GM19025 (cell line): ENCODE results near the gene RBMXL3.
"Not testable (repeated sequence)": the region's sequence is repeated elsewhere in the genome, so short reads cannot be mapped to it uniquely, and the experiment has no call there.

Experiments used
- ATAC-seq: cut with Tn5 transposase; IDR thresholded peaks from one replicate; pipeline ENCODE4 v1.9.1; 2021; ENCODE audit warnings: mild to moderate bottlenecking, low read depth, moderate library complexity; ENCODE audit not compliant: unreplicated experiment

RBMXL3 gene

DNA sequence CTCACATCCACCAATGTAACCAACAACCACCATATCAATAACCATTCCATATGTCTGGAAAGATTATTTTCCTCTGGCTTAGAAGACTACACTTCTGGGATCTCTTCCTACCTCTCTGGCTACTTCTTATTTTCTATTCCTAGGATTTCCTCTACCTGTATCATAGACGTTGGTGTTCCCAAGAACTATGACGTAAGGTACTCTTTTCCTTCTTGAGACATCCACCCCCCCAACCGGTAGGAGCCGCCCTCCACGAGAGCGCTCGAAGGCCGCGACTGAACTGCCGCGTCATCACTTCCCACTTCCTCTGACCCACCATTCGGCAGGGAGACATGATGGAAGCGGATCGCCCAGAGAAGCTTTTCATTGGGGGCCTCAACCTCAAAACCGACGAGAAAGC, at the start of gene RBMXL3:
Gene RBMXL3, plus strand, starts transcription at position 301 of the 400 bp plus-strand sequence. Its CDS starts 32 bp downstream, at position 333.
- ATAC-seq: no peak

GRCh38 chrX:115142057-115142456, 47.2 kb upstream of the RBMXL3 start:
- no peak for ATAC-seq

GRCh38 chrX:115147220-115147619, 42.0 kb upstream of the RBMXL3 start:
- no peak for ATAC-seq

DNA sequence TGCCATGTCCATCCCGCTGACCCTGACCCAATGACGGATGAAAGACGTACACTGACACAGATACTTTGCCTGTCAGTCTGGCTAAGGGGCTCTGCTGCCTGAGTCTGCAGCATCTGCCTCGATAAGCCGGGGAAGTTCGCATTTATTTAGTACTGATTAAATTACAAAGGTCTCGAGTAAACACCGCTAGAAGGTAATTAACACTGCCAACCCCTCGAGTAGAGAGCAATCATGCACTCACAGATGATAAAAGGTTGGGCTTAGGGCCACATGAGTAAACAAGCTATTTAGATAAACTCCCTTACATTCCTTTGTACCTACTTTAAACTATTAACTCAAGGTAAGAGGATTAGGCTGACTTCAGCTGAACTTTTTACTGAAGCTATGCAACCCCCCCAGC, 16.0 kb upstream of the RBMXL3 start:
- ATAC-seq: no peak

DNA sequence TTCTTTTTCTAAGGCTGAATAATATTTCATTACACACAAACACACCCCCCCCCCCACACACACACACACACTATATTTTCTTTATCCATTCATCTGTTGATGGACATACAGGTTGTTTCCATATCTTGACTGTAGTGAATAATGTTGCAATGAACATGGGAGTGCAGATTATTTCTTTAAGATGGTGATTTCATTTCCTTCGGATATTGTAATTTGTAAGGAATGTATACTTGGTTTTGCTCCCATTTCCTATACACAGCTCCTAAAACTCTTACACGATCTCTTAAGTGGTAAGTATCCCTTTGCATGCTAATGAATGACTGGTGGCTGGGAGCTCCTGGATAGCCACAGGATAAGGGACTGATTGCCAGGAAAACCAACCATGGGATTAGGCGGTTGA, 14.7 kb upstream of the RBMXL3 start:
- no peak for ATAC-seq

- no peak for ATAC-seq
These were observed 11.3 kb upstream of the RBMXL3 start for GRCh38 chrX:115177932-115178331.

GRCh38 chrX:115178473-115178872, 10.7 kb upstream of the RBMXL3 start:
- ATAC-seq: no peak

GRCh38 chrX:115183980-115184379, 5.2 kb upstream of the RBMXL3 start:
- ATAC-seq: no peak

DNA sequence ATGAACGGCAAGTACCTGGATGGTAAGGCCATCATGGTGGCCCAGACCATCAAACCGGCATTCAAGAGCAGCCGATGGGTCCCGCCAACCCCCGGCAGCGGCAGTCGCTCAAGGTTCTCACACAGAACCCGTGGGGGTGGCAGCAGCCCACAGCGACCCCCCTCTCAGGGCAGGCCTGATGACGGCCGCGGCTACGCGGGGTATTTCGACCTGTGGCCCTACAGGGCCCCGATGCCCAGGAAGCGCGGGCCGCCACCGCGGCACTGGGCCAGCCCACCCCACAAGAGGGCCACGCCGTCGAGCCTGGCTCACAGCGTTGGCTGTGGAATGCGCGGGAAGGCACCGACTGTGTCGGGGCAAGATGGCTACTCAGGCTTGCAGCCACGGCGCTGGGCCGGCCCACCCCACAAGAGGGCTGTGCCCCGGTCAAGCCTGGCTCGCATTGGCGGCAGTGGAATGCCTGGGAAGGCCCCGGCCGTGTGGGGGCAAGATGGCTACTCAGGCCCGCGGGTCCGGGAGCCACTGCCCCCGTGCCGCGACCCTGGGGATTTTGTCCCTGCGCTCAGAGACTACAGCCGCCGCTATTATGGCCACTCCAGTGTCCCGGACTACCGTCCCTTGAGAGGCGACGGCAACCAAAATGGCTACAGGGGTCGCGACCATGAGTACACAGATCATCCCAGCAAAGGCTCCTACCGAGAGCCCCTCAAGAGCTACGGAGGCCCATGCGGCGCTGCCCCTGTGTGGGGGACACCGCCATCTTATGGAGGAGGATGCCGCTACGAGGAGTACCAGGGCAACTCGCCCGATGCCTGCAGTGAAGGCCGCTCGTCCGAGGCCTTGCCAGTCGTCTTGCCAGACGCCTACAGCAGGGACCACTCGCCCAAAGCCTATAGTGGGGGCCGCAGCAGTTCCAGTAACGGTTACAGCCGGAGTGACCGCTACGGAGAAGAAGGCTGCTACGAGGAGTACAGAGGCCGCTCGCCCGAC, 731 bp downstream of the RBMXL3 start:
- no peak for ATAC-seq

DNA sequence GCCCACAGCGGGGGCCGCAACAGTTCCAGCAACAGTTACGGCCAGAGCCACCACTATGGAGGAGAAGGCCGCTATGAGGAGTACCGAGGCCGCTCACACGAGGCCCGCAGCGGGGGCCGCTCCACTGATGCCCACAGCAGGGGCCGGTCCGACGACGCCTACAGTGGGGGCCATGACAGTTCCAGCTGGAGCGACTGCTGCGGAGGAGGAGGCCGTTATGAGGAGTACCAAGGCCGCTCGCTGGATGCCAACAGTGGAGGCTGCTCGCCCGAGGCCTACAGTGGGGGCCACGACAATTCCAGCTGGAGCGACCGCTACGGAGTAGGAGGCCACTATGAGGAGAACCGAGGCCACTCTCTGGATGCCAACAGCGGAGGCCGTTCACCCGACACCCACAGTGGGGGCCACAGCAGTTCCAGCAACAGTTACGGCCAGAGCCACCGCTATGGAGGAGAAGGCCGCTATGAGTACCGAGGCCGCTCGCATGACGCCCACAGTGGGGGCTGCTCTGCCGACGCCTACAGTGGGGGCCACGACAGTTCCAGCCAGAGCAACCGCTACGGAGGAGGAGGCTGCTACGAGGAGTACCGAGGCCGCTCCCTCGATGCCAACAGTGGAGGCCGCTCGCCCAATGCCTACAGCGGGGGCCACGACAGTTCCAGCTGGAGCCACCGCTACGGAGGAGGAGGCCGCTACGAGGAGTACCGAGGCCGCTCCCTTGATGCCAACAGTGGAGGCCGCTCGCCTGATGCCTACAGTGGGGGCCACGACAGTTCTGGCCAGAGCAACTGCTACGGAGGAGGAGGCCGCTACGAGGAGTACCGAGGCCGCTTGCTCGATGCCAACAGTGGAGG, 1.7 kb downstream of the RBMXL3 start:
- no peak for ATAC-seq

- ATAC-seq: no peak
These were observed 2.5 kb downstream of the RBMXL3 start for GRCh38 chrX:115191490-115192243.

GRCh38 chrX:115192244-115192700, 3.1 kb downstream of the RBMXL3 start:
- ATAC-seq: no peak

DNA sequence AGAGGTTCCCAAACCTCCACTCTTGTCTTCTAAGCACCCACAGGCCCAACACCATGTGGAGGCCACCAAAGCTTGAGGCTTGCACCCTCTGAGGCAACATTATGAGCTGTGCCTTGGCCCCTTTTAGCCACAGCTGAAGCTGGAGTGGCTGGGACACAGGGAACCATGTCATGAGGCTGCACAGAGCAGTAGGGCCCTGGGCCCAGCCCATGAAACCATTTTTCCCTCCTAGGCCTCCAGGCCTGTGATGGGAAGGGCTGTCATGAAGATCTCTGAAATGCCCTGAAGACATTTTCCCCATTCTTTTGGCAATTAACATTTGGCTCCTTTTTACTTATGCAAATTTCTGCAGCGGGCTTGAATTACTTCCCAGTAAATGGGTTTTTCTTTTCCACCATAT, 14.8 kb downstream of the RBMXL3 start:
- no peak for ATAC-seq

GRCh38 chrX:115209547-115209946, 20.3 kb downstream of the RBMXL3 start:
- ATAC-seq: not testable (repeated sequence)

DNA sequence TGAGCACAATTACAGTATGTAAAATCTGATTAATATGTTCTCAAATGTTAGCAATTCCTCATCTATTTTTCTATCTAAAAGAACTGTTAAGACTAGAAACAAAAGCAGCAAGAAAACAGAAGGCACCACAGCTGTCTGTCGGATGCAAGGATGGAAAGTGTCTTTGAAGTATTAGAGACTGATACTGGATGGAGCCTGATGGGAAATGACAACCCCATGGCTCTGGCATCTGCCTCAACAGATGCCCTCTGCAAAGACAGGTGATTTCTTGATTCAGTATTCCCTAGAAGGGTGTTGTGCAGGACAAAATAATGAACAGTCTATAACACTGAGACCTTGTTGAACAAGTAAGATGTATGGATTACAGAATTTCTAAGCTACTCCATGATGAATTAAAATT, 24.9 kb downstream of the RBMXL3 start:
- no peak for ATAC-seq

GRCh38 chrX:115214605-115215004, 25.4 kb downstream of the RBMXL3 start:
- no peak for ATAC-seq

- ATAC-seq: not testable (repeated sequence)
These were observed 28.1 kb downstream of the RBMXL3 start for GRCh38 chrX:115217346-115217745.

DNA sequence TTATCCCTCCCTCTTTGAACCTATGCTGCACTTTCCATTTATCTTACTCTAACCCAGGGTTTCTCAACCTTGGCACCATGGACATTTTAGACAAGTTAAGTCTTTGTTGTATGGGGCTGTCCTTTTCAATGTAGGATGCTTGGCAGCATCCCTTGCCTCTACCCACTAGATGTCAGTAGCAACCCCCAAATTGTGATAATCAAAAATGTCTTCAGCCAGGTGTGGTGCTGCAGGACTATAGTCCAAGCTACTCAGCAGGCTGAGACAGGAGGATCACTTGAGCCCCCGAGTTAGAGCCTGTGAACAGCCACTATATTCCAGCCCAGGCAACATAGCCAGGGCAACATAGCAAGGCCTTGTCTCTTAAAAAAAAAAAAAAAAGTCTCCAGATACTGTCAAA, 37.7 kb downstream of the RBMXL3 start:
- no peak for ATAC-seq

DNA sequence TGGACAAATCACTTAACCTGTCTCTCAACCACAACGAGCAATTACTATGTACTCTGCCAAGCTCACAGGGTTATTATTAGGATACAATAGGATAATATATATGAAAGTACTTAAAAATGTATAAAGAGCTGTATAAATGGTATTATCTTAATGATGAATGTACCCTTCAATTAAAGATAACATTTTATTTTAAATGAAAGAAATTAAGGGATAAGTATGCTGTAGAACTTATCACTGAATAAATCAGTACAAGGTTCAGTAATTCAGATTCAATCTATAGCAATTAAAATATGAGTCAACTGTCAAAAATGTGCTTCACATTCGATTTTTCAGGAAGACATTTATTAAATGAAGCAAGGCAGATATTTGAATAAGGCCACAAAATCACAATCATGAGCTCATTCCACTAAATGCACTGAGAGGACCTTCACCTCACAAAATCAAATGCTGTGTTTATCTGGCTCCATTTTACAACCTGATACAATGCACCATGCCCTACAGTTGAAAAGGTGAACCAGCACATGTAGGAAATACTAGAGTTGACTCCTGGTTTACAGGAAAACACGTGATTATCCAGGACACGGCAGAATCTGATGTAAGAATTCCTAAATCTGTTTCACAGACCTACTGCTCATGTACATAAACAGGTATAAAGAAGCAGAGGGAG, 40.3 kb downstream of the RBMXL3 start:
- ATAC-seq: no peak

DNA sequence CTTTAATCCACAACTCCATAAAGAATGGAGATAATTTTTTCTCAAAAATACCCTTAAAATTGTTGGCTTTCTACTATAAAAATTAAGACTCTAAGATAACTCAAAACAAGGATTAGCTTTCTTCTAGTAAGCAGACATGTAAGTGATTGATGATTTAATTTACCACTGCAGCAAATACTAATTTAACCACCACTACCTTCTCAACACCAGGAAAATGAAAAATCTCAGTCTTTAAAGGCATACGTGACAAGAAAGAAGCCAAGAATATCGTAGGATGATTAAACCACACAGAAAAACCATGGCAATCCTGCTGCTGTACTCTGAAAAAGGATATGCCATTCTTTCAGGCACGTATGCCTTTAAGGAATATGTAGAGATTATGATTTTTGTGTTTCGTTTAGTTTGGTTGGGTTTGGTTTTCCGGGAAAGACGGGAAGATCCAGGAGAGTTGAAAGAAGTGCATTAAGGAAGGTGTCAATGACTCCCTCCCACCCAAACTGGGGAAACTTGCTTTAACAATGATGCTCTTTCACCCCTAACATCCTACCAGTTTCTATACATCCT, 43.8 kb downstream of the RBMXL3 start:
- ATAC-seq: no peak
